IPS-11a (cell line): ENCODE data around the gene TMEM38B.
"Not testable (repeated sequence)": the region's sequence is repeated elsewhere in the genome, so short reads cannot be mapped to it uniquely, and the experiment has no call there.

Experiments
- H3K4me3 ChIP-seq: one replicate; pipeline ENCODE4 v1.5.1; 2013; ENCODE audit warnings: low read depth, low read length, control low read depth

Gene TMEM38B

DNA sequence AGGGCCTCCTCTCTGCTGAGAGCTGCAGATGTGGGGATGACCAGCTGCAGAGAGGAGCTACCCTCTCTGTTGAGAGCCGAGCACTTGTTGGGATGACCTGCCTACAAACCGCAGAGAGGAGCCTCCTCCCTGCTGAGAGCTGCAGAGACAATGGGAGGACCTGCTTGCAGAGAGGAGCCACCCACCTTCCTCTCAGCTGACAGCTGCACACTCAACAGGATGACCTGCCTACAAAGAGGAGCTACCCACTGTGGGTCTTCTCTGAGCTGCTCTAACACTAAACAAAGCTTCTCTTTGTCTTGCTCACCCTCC, 19.6 kb downstream of the TMEM38B start:
- no peak overlapping the region for H3K4me3 ChIP-seq

DNA sequence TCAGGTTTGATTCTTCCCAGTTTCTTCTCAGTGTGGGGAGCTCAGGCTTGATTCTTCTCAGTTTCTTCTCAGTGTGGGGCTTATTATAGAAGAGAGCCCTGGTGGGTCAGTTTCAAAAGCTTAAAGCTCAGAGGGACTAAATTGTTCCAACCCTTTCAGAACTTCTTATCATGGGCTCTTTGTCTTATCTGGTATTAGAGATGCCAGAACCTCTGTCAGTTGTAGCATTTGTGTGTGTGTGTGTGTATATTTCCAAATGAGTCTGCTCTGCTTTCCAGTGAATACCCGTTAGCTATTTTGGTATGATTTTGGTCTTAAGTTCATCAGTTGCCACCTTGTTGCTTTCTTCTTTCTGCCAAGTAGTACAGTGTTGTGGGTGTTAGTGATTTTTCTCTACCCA, 21.8 kb downstream of the TMEM38B start:
- no peak overlapping the region for H3K4me3 ChIP-seq

DNA sequence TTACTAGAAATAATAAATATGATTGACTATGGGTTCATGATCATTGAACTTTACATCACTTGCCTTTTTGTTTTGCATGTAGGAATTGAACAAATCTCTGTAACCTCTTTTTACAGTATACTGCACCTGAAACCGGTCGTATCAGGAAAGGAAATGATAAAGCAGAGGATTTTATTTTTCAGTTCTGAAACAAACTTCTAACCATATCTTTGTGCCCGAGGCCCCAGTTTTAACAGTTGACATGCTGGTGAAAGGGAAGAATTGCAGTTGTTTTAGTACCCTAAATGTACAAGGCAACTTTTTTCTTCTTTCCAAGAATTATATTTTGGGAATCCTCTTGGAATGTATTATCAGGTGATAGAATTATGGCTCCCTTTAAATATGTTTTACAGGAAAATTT, 27.8 kb downstream of the TMEM38B start:
- no peak overlapping the region for H3K4me3 ChIP-seq

DNA sequence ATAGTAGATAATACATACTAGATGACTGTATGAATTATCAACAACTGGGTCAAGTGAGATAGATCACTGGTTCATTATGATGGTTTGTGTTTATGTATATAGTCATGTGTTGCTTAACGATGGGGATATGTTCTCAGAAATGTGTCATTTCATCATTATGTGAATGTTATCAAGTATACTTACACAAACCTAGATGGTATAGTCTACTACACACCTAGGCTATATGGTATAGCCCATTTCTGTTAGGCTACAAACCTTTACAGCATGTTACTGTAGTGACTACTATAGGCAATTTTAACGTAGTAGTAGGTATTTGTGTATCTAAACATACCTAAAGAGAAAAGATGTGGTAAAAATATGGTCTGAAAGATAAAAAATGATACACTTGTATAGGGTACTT, 31.0 kb downstream of the TMEM38B start:
- H3K4me3 ChIP-seq, result no peak overlapping the region

DNA sequence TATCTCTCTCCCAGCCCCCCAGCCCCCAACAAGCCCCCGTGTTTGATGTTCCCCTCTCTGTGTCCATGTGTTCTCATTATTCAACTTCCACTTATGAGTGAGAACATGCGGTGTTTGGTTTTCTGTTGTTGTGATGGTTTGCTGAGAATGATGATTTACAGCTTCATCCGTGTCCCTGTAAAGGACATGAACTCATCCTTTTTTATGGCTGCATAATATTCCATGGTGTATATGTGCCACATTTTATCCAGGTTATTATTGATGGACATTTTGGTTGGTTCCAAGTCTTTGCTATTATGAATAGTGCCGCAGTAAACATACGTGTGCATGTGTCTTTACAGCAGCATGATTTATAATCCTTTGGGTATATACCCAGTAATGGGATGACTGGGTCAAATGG, 33.9 kb downstream of the TMEM38B start:
- not testable (repeated sequence) for H3K4me3 ChIP-seq

DNA sequence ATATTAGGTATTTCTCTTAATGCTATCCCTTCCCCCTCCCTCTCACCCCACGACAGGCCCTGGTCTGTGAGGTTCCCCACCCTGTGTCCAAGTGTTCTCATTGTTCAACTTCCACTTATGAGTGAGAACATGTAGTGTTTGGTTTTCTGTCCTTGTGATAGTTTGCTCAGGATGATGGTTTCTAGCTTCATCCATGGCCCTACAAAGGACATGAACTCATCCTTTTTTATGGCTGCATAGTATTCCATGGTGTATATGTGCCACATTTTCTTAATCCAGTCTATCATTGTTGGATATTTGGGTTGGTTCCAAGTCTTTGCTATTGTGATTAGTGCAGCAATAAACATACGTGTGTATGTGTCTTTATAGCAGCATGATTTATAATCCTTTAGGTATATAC, 37.1 kb downstream of the TMEM38B start:
- H3K4me3 ChIP-seq, result not testable (repeated sequence)

DNA sequence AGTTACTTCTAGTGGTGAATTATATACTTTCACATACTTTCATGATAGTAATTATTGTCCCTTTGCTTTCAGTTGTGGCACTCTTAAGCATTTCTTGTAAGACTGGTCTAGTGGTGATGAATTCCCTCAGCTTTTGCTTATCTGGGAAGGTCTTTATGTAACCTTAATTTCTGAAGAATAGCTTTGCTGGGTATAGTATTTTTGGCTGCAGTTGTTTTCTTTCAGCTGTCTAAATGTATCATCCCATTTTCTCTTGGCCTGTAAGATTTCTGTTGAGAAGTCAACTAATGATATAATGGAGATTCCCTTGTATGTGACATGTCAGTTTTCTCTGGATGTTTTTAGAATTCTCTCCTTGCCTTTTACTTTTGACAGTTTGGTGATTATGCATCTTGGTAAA, 41.0 kb downstream of the TMEM38B start:
- no peak overlapping the region for H3K4me3 ChIP-seq

DNA sequence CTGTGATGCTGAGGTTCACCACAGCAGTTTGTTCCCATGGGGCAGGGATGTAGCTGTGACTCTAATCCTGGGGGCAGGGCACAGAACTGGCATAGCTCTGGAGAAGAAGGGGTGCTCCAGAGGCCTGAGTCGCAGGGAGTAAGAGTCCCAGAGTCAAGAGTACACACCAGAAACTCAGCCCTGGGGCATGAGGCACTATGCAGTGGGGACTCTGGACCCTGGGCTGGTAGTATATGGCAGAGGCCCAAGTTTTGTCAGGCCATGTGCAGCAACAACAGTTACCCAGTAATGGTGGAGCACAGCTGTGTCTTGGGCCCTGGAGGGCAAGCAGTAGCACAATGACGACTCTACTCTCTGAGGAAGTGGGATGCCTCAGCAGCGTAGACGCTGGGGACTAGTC, 42.9 kb downstream of the TMEM38B start:
- H3K4me3 ChIP-seq, result no peak overlapping the region

DNA sequence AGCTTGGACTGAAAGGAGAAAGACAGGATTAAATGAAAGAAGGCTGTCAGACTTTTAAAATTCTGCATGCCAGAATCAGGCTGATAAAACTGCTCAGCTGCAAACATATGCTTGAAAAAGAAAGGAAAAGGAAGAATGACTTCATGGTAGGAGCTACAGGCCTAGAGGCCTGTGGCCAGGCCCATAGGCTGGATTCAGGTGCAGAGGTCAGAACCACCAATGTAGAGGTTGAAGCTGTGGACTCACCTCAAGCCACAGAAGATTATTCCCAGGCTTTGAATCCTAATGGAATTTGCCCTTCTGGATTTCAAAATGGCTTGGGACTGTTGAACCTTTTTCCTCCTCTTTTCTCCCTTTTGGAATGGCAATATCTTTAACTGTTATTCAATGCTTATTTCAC, 47.7 kb downstream of the TMEM38B start:
- H3K4me3 ChIP-seq, result no peak overlapping the region

DNA sequence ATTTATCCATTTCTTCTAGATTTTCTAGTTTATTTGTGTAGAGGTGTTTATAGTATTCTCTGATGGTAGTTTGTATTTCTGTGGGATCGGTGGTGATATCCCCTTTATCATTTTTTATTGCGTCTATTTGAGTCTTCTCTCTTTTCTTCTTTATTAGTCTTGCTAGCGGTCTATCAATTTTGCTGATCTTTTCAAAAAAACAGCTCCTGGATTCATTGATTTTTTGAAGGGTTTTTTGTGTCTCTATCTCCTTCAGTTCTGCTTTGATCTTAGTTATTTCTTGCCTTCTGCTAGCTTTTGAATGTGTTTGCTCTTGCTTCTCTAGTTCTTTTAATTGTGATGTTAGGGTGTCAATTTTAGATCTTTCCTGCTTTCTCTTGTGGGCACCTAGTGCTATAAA, 53.0 kb downstream of the TMEM38B start:
- H3K4me3 ChIP-seq, result not testable (repeated sequence)

DNA sequence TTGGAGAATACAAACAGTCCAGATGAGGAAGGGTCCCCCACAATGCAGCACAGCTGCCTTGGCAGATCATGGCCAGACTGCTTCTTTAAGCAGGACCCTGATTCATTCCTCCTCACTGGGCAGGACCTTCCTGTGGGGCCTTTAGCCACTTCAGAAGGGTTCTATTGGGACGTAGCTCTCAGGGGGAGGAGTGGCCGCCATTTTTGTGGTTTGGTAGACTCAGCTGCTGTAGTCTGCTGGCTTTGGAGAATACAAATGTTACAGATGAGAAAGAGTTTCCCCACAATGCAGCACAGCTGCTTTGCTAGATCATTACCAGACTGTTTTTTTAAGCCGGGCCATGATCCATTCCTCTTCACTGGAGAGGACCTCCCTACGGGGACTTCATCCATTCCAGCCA, 57.4 kb downstream of the TMEM38B start:
- H3K4me3 ChIP-seq, result no peak overlapping the region

DNA sequence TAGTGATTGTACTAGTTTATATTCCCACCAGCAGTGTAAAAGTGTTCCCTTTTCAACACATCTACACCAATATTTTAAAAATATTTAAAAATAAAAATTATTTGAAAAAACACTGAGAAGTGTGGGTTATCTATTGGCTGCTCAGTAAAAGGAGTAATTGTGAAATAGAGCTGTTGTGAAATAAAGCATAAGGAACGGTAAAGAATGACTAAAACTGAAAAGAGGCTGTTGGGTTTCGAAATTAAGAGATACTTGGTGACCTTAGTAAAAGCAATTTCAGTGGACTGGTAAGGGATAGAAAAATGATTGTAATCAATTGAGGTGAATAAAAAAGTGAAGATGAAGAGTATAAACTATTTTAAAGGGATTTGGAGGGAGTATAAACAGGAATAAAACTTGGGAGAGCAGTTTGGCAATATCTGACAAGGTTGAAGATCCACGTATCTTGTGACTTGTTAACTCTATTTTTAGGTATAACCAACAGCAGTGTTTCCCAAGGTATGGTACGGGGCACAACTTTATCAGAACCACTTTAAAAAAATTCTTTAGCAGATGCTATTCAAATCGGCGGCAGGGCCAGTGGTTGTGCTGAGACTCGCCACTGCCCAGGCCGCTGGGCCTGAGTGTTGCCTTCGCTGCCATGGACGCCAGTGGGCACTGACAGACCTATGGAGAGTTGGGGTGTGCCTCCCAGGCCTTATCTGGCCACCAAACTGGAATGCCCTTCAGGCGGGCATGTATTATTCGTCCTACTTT, 63.3 kb downstream of the TMEM38B start:
- H3K4me3 ChIP-seq, result no peak overlapping the region

DNA sequence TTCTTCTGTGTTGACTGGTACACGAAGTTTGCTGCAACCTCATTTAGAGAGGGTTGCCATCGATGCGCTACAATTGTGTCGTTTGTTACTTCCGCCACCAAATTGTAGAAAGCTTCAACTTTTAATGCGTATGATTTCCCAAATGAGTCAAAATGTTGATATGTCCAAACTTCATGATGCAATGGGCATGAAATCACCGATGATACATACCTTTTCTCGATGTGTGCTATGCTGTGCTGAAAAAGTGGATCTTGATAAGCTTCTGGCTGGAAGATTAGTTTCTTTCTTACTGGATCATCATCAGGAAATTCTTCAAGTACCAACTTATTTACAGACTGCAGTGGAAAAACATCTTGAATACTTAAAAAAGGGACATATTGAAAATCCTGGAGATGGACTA, 65.7 kb downstream of the TMEM38B start:
- no peak overlapping the region for H3K4me3 ChIP-seq

DNA sequence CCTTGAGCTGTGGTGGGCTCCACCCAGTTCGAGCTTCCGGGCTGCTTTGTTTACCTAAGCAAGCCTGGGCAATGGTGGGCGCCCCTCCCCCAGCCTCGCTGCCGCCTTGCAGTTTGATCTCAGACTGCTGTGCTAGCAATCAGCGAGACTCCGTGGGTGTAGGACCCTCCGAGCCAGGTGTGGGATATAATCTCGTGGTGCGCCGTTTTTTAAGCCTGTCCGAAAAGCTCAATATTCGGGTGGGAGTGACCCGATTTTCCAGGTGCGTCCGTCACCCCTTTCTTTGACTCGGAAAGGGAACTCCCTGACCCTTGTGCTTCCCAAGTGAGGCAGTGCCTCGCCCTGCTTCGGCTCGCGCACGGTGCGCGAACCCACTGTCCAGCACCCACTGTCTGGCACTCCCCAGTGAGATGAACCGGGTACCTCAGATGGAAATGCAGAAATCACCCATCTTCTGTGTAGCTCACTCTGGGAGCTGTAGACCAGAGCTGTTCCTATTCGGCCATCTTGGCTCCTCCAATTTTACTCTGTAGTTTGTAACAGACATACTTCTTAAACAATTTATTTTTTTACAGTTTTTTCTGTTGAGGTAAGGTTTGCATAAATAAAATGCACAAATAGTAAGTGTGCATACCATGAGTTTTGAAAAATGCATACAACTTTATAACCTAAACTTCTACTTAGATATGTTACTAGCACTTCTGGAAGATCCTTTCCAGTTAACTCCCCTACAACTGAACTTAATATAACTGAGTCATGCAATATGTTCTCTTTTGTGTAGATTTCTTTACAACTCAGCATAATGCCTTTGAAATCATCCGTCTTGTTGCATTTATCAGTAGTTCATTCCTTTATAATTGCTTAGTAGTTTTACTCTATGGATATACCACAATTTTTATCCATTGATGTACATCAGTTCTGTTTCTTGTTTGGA, 88.5 kb downstream of the TMEM38B start:
- not testable (repeated sequence) for H3K4me3 ChIP-seq

DNA sequence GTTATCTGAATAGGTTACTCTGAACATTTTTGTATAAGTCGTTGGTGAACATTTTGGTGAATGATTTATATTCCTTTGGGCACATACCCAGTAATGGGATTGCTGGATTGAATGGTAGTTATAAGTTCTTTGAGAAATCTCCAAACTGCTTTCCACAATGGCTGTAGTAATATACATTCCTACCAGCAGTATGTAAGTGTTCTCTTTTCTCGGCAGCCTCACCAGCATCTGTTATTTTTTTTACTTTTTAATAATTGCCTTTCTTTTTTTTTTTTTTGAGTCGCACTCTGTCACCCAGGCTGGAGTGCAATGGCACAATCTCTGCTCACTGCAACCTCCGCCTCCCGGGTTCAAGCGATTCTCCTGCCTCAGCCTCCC, 89.1 kb downstream of the TMEM38B start:
- not testable (repeated sequence) for H3K4me3 ChIP-seq

DNA sequence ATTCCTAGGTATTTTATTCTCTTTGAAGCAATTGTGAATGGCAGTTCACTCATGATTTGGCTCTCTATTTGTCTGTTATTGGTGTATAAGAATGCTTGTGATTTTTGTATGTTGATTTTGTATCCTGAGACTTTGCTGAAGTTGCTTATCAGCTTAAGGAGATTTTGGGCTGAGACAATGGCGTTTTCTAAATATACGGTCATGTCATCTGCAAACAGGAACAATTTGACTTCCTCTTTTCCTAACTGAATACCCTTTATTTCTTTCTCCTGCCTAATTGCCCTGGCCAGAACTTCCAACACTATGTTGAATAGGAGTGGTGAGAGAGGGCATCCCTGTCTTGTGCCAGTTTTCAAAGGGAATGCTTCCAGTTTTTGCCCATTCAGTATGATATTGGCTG, 92.5 kb downstream of the TMEM38B start:
- H3K4me3 ChIP-seq, result not testable (repeated sequence)

DNA sequence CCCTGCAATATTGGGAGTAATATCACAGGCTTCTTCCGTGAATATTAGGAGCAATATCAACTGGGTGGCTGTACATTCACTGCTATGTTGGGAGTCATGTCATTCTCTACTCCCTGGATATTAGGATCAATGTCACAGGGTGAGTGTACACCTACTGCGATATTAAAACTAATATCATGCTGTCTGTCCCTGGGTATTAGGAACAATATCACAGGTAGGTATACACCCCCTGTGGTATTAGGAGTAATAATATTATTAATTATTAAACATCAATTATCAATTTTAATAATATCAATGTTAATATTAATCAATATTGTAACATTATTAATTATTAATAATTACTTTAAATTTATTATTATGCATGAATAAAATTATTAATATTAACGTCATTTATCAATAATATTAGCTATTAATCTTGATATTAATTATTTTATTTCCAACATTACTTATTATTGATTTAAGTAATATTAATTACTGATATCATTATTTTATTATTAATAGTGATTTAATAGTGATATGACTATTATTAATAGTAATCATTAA, 121.9 kb downstream of the TMEM38B start:
- H3K4me3 ChIP-seq, result no peak overlapping the region

DNA sequence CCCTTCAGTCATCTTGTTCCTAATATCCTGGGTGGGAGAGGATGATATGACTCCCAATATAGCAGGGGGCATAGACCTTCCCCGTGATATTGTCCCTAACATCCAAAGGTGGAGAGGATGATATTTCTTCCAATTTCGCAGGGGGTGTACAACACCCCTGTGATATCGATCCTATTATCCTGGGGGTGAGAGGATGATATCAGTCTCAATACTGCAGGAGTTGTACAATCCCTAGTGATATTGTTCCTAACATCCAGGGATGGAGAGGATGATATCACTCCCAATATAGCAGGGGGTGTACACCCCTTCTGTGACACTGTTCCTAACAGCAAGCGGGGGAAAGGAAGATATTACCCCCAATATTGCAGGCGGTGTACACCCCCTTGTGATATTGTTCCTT, 122.6 kb downstream of the TMEM38B start:
- H3K4me3 ChIP-seq, result no peak overlapping the region

DNA sequence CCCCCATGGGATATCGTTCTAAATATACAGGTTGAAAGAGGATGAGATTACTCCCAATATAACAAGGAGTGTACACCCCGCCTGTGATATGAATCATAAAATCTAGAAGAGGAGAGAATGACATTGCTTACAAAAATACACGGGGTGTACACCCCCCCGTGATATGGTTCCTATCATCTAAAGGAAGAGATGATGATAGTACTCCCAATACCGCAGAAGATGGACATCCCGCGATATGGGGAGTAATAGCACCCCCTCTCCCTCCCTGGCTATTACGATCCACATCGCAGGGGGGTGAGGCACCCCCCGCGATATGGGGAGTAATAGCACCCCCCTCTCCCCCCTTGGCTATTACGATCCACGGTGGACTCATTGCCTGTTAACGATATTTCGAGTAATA, 124.6 kb downstream of the TMEM38B start:
- no peak overlapping the region for H3K4me3 ChIP-seq

DNA sequence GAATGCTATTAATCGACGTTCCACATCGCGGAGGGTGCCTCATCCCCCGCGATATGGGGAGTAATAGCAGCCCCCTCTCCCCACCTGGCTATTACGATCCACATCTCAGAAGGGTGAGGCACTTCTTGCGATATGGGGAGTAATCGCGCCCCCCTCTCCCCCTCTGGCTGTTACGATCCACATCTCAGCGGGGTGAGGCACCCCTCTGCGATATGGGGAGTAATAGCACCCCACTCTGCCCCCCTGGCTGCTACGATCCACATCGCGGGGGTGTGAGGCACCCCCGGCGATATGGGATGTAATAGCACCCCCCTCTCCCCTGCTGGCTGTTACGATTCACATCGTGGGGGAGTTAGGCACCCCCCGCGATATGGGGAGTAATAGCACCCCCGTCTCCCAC, 128.5 kb downstream of the TMEM38B start:
- no peak overlapping the region for H3K4me3 ChIP-seq
